Heart left ventricle (tissue), 13 donors: Measurements from ENCODE around the gene NPPC.

Experiments
- POLR2A ChIP-seq, 2 donors: fragments of 450-650 bp; IDR thresholded peaks; one replicate each; pipeline ENCODE4 v1.6.1; 2017; ENCODE audit warnings: antibody characterized with exemption in 2 of 2, mild to moderate bottlenecking in 2 of 2, moderate library complexity in 2 of 2
- TF ChIP-seq, protein P1 (sequence below), 12 donors: fragments of 200-600 bp; sonication (generic) in 4 of 12; IDR thresholded peaks; one replicate each; pipeline versions ENCODE4 v1.5.0 to v1.8.0; 2018 to 2022; ENCODE audit warnings: antibody characterized with exemption in 12 of 12, mild to moderate bottlenecking in 5 of 12
- donor health status: ischemic (EF 13 %, LVEDD 7.1; RV severe dilation, severe dysfunction).
- donor health status: DM: no; HTN: yes; CAD: no.
- donor health status: DM: no; HTN: no; CAD: no.
- donor health status: ischemic (EF 25% LVEDD 6.9; RV normal size, moderate dysfunction).
- donor health status: ischemic (EF 25% LVEDD 5.7; RV mildly dilated, moderate dysfunction).
- donor health status: ischemic (EF 35%, LVEDD 5.7; RV mildly dilated, moderate dysfunction).
- donor health status: nonischemic (EF 11% LVEDD 7.7; RV severe dilation, severe dysfunction).
- donor health status: DM: yes; HTN: yes; CAD: no.
- donor health status: PGD.
- donor health status: ischemic (EF 29% LVEDD 5.4; RV normal size, mild dysfunction).
- donor health status: nonischemic (EF 23%, LVEDD 6.1; RV moderate dilation, normal function).

DNA sequence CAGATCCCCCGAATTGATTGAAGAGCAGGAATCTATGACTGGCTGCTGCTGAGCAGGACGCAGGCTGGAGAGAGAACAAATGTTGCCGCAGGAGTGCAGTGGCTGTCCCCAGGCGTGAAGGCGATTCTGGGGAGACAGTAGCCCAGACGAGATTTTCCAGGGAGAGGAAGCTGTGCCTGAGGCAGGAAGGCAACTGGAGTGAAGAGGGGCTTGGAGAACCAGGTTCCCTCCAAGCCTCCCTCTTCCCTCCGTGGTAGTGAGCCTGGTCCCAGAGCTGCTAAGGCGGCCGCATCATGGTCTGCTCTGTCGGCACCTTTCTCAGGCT, 1.3 kb upstream of the NPPC start:
- TF ChIP-seq, protein P1, sequence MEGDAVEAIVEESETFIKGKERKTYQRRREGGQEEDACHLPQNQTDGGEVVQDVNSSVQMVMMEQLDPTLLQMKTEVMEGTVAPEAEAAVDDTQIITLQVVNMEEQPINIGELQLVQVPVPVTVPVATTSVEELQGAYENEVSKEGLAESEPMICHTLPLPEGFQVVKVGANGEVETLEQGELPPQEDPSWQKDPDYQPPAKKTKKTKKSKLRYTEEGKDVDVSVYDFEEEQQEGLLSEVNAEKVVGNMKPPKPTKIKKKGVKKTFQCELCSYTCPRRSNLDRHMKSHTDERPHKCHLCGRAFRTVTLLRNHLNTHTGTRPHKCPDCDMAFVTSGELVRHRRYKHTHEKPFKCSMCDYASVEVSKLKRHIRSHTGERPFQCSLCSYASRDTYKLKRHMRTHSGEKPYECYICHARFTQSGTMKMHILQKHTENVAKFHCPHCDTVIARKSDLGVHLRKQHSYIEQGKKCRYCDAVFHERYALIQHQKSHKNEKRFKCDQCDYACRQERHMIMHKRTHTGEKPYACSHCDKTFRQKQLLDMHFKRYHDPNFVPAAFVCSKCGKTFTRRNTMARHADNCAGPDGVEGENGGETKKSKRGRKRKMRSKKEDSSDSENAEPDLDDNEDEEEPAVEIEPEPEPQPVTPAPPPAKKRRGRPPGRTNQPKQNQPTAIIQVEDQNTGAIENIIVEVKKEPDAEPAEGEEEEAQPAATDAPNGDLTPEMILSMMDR (IDR thresholded peaks at IDR 0.05) = no peak
- TF ChIP-seq POLR2A (IDR thresholded peaks at IDR 0.05) = no peak
